IPS-NIHi11 (cell line): ENCODE results near the gene DCST1.

Source experiments
- DNase-seq: peaks from one replicate; pipeline ENCODE4 v3.0.0; 2012; ENCODE audit warnings: mixed read lengths, low spot score

Gene DCST1

DNA sequence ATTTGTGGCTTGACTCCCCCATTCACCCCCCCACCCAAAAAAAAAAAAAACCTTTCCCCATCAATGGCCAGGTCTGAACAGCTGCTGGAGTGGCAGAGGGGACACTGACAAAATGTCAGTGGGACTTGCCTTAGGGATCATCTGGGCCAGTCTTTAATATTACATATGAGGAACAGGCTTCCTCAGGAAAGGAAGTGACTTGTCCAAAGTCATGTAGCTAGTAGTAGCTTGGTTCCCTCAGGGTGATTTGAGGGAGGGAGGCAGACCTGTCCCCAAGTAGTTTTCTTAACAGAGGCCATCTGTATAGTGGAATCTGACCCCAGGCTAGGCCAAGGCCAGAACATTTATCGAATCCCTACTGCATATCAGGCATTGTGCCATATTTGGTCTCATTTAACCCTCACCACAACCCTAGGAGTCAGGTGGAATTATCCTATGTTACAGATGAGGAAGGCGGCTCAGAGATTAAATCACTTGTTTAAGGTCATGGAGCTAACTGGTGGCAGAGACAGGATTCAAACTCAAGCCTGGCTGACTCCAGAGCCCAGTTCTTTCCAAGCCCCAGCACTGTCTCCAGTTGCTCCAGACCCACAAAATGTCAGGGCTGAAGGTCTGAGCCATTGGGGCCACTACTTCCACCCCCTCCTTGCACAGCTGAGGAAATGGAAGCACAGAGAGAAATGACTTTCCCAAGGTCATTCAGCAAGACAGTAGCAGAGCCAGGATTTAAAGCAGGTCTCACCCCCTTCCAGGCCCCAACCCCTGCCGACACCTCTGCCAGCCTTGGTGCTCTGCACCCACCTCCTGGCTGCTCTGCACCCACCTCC lies 20.6 kb upstream of the DCST1 start:
- no peak for DNase-seq

DNA sequence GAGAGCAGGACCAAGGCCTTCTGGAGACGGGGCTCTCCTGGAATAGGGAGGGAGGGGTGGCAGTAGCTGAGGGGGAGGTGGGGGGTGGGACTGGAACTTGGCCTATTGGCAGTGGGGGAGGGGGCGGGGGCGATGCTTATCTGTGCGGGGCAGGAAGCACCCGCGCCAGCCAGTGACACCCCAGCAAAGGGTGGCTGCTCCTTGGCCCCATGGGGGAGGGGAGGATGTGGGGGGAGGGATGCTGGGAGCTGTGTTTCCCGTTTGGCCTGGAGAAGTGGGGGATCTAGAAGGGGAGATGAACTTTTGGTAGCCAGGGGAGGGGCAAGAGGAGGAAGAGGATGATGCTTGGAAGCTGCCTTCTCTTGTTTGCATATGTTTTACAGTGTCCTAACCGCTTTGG lies 20.0 kb upstream of the DCST1 start:
- no peak for DNase-seq

DNA sequence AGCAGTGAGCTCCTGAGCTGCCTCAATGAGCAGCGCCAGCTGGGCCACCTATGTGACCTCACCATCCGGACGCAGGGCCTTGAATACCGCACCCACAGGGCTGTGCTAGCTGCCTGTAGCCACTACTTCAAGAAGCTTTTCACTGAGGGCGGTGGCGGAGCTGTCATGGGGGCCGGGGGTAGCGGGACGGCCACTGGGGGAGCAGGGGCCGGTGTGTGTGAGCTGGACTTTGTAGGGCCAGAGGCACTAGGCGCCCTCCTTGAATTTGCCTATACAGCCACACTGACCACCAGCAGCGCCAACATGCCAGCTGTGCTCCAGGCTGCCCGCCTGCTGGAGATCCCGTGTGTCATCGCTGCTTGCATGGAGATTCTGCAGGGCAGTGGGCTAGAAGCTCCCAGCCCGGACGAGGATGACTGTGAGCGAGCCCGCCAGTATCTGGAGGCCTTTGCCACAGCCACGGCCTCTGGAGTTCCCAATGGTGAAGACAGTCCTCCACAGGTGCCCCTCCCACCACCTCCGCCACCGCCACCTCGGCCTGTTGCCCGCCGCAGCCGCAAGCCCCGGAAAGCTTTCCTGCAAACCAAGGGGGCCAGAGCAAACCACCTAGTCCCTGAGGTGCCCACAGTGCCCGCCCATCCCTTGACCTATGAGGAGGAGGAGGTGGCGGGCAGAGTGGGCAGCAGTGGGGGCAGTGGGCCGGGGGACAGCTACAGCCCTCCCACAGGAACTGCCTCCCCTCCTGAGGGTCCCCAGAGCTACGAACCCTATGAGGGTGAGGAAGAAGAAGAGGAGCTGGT lies 18.7 kb upstream of the DCST1 start:
- no peak for DNase-seq

DNA sequence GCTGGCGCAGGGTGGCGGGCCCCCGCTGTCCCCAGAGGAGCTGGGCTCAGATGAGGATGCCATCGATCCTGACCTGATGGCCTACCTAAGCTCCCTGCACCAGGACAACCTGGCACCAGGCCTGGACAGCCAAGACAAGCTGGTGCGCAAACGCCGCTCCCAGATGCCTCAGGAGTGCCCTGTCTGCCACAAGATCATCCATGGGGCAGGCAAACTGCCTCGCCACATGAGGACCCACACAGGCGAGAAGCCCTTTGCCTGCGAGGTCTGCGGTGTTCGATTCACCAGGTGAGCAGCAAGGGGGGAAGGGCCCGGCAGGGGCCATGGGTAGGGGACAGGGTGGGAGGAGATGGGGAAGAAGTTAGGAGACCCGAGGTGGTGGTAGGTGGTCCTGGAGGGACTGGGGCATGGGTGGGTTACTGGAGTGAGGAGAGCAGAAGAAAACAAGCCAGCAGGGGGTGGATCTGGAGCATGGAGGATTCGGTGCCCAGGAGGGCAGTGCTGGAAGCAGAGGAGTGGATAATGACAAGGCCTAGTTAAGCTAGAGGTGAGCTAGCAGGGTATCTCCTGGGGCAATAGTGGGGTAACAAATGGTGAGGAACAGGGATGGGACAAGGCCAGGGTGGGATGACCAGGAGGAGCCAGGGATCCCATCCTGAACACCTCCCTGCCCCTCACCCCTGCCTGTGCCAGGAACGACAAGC lies 17.9 kb upstream of the DCST1 start:
- DNase-seq, result no peak

DNA sequence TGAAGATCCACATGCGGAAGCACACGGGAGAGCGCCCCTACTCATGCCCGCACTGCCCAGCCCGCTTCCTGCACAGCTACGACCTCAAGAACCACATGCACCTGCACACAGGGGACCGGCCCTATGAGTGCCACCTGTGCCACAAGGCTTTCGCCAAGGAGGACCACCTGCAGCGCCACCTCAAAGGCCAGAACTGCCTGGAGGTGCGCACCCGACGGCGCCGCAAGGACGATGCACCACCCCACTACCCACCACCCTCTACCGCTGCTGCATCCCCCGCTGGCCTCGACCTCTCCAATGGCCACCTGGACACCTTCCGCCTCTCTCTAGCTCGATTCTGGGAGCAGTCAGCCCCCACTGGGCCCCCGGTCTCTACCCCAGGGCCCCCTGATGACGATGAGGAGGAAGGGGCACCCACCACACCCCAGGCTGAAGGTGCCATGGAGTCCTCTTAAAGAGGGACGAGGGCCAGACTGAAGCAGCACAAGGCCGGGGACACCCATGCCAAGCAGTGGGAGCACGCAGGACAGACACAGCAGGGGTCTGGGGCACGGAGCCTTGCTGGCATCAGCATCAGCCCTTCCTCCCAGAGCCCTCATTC lies 17.3 kb upstream of the DCST1 start:
- no peak for DNase-seq

DNA sequence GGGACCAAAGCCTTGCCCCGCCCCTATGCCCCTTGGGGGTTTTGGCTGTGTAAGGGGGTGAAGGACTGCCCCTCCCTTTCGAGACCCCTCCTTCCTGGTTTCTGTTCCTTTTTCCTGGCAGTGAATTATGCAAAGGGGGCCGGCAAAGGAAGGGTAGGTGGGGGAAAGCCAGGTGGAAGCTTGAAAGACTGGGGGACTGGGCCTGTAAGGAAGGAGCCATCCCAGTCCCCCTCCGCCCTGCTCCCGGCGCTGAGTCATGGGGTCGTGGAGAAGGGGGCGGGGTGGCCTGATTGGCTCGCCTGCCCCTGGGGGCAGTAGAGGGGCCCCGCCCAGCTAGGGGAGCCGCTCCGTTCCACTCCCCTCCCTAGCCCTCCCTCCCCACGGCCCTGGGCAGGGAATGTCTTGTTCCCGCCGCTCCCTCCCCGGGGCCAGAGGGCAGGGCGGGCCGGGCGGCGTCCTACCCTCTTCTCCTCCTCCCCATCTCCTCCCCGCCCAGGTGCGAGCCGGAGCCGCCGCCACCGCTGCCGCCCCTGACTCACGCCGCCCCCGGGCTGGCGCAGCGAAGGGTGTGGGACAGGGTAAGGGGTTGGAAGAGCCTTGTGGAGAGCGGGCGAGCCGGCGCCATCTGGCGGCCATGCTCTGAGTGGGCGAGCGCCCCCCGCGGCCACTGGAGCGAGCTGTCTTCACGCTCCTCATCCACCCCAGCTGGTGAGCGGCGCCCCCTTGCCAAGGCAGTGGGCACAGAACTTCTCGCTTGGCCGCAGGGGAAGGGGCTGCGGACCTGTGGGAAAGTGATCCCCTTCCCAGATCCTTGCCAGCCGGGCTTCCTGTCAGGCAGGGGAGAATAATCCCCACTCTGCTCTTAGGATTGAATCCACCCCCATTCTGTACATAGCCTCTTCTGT lies 16.3 kb upstream of the DCST1 start:
- DNase-seq, result peak; percentile 92

- no peak for DNase-seq
Measured at GRCh38 chr1:155017946-155018316, 15.7 kb upstream of the DCST1 start.

DNA sequence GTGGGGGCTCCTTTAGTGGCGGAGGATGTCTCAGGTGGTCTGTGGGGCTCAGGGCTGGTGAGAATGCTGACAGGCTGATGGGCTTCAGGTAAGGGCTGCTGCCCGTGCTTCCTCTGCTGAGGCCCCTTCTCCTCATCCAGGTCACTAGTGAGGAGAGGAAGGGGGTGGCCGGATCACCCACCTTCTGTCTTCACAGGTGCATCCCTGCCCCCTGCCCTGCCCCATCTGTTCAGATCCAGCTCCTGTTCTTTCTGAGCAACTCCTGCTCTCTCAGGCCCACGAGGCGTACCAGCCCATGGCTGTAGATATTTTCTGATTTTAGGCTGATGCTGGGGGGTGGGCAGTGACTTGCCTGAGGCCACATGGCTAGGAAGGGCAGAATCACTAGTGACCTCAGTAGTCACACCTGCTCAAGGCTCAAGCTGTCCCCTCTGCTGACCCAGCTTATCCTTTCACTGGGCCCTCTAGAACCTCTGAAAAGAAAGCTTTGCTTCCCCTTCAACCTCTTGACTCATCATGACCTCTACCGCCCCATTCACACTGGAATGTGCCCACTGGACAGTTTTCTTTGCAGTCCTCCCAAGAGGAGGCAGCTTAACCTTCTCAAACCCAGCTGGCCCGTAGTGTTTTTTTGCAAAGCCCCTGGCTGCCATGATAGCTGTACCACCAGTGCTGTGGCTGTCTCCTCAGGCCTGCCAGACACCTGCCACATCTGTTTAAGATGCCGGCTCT lies 14.8 kb upstream of the DCST1 start:
- no peak for DNase-seq

- DNase-seq, result no peak
Measured at GRCh38 chr1:155019377-155020245, 14.0 kb upstream of the DCST1 start.

- DNase-seq, result no peak
Measured at GRCh38 chr1:155022136-155022926, 11.3 kb upstream of the DCST1 start.

DNA sequence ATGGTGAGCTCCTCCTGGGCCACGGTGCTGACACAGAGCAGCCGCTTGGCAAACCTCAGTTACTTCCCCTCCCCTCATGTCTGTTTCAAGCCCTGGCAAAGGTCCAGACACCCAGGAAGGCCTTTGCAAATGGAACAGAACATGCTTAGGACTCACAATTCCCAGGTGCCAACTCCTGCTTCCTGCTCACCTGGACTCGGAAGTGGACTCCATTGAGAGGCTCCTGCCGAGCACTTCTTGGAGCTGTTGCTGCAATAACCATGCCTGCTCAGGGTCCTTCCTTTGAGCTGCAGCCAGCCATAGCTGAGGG lies 10.7 kb upstream of the DCST1 start:
- no peak for DNase-seq

DNA sequence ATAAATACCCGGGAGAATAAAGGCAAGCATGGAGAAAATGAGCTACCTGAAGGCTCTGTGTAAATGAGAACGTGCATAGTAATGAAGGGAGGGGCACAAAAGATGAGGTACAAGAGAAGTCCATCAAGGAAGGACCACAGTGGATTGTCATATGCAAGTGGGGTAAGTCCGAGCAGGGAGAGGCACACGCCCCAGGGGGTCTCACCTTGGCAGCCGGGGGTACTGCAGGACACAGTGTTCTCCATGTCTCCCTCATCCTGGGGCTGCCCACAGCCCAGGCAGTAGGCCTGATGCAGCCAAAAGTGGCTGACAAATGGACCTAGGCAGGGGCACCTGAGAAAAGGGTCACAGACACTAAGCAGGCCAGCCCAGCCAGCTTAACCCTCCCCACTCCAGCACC lies 10.0 kb upstream of the DCST1 start:
- DNase-seq, result no peak

- no peak for DNase-seq
Measured at GRCh38 chr1:155024315-155024714, 9.3 kb upstream of the DCST1 start.

DNA sequence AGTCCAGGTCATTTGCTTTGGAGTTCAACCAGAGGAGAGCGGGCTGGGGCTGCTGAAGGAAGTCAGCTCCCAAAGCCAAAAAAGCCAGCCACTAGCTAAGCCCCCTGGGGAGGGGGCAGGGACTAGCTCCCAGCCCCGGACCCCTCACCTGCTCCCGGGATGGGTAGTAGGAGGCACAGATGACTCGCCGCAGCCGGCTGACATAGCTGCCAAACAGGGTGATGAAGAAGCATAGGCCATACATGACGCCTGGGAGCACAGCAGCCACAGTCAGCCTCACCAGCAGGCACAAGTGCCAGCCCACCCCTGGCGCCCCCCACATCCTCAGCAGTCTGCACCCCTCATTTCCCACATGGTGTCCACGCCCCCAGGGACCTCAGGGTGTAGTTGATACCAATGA lies 7.5 kb upstream of the DCST1 start:
- no peak for DNase-seq

- DNase-seq, result no peak
Measured at GRCh38 chr1:155026588-155026987, 7.0 kb upstream of the DCST1 start.

- no peak for DNase-seq
Measured at GRCh38 chr1:155029513-155030242, 3.9 kb upstream of the DCST1 start.

DNA sequence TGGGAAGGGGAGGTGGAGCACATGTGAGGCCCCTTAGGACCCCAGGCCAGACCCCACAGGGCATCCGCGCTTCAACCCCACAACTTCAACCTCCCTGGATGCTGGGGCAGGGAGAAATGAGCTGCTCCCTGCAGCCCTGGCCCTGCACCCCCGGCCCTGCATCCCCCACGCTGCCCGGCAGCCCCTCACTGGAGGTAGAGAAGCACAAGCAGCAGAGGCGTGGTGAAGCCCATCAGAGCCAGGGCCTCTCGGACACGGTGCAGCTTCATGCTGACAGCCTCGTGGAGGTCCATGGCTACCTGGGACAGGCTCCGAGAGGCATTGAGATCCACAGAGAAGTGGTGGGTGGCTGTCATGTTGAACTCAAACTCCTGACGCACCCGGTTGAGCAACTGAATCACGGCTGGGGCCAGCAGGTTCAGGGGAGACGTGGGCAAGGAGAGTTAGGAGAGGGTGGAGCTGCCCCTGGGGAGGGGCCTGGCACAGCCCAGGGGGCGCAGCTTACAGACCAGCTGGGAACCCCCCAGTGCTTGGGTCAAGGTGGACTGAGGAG lies 3.3 kb upstream of the DCST1 start:
- no peak for DNase-seq

GRCh38 chr1:155030899-155031298 lies 2.7 kb upstream of the DCST1 start:
- no peak for DNase-seq
